GM23338 (cell line): Measurements from ENCODE around the gene ACOXL. TPM values are rescaled to one million over a fixed set of nuclear protein-coding genes. Genes with fewer than 3 reads are reported as not detected.

ENCODE experiments used
- ATAC-seq: fragments of 200-7000 bp; cut with Tn5 transposase; 3 replicates; pipeline ENCODE4 v1.9.1; 2020
- DNase-seq: peaks from one replicate; pipeline ENCODE4 v3.0.0-alpha.2; 2015; ENCODE audit warnings: low spot score
- H2AFZ ChIP-seq: fragments of 200-600 bp; sonication (generic); 2 replicates; pipeline ENCODE4 v1.8.0; 2016; ENCODE audit warnings: antibody characterized with exemption, mild to moderate bottlenecking, moderate library complexity
- H3F3A ChIP-seq: fragments of 200-600 bp; sonication (generic); replicated peaks from 2 replicates; pipeline ENCODE4 v1.8.0; 2017; ENCODE audit warnings: antibody characterized with exemption, mixed run types, low read depth
- H3K27ac ChIP-seq: fragments of 200-600 bp; sonication (generic); 2 replicates; pipeline ENCODE4 v1.6.1; 2016; ENCODE audit warnings: low read depth
- H3K27me3 ChIP-seq: fragments of 200-600 bp; sonication (generic); 2 replicates; pipeline ENCODE4 v1.8.0; 2016; ENCODE audit warnings: mild to moderate bottlenecking, mixed run types, moderate library complexity; ENCODE audit not compliant: insufficient read depth
- H3K36me3 ChIP-seq: fragments of 200-600 bp; sonication (generic); 2 replicates; pipeline ENCODE4 v1.8.0; 2016; ENCODE audit warnings: mild to moderate bottlenecking; ENCODE audit not compliant: insufficient read depth
- H3K4me1 ChIP-seq: fragments of 200-600 bp; sonication (generic); 2 replicates; pipeline ENCODE4 v1.8.0; 2016; ENCODE audit warnings: mild to moderate bottlenecking, moderate library complexity; ENCODE audit not compliant: insufficient read depth
- H3K4me2 ChIP-seq: fragments of 200-600 bp; sonication (generic); 2 replicates; pipeline ENCODE4 v1.7.1; 2017; ENCODE audit warnings: mixed run types
- H3K4me3 ChIP-seq: fragments of 200-600 bp; sonication (generic); 2 replicates; pipeline ENCODE4 v1.6.1; 2016; ENCODE audit warnings: mixed run types
- H3K79me2 ChIP-seq: fragments of 200-600 bp; sonication (generic); replicated peaks from 2 replicates; pipeline ENCODE4 v1.8.0; 2017; ENCODE audit warnings: mild to moderate bottlenecking; ENCODE audit not compliant: insufficient read depth
- H3K9me2 ChIP-seq: fragments of 200-600 bp; sonication (generic); 2 replicates; pipeline ENCODE4 v1.8.0; 2017; ENCODE audit not compliant: insufficient read depth
- H4K20me1 ChIP-seq: fragments of 200-600 bp; sonication (generic); replicated peaks from 2 replicates; pipeline ENCODE4 v1.8.0; 2017; ENCODE audit warnings: mild to moderate bottlenecking; ENCODE audit not compliant: insufficient read depth
- H3K27ac Mint-ChIP-seq: 2 replicates; pipeline ENCODE4 v1.8.0; 2020; ENCODE audit warnings: inconsistent platforms, mild to moderate bottlenecking, moderate library complexity, mixed read lengths
- H3K27me3 Mint-ChIP-seq: 3 replicates; pipeline ENCODE4 v1.8.0; 2022; ENCODE audit warnings: low read depth, mild to moderate bottlenecking, moderate library complexity, mixed read lengths, inconsistent platforms; ENCODE audit not compliant: insufficient read depth, poor library complexity
- H3K36me3 Mint-ChIP-seq: 3 replicates; pipeline ENCODE4 v1.8.0; 2021; ENCODE audit warnings: low read depth, mild to moderate bottlenecking, inconsistent platforms, moderate library complexity, mixed read lengths
- H3K4me1 Mint-ChIP-seq: 3 replicates; pipeline ENCODE4 v1.8.0; 2020; ENCODE audit warnings: mild to moderate bottlenecking, inconsistent platforms, mixed read lengths
- H3K4me3 Mint-ChIP-seq: 3 replicates; pipeline ENCODE4 v1.8.0; 2021; ENCODE audit warnings: moderate library complexity, mild to moderate bottlenecking, inconsistent platforms, mixed read lengths
- H3K9me3 Mint-ChIP-seq: 3 replicates; pipeline ENCODE4 v1.8.0; 2020; ENCODE audit warnings: moderate library complexity, mild to moderate bottlenecking, inconsistent platforms, mixed read lengths
- CREB1 ChIP-seq: fragments of 250-450 bp; sonication (Bioruptor Pico); IDR thresholded peaks from 2 replicates; pipeline ENCODE4 v1.5.0; 2020; ENCODE audit warnings: low read depth, mild to moderate bottlenecking, moderate library complexity
- EZH2 ChIP-seq: fragments of 200-600 bp; sonication (generic); IDR thresholded peaks from one replicate; pipeline ENCODE4 v1.8.0; 2017; ENCODE audit warnings: antibody characterized with exemption, mild to moderate bottlenecking, low read depth; ENCODE audit not compliant: unreplicated experiment
- EZH2phosphoT487 ChIP-seq: fragments of 200-600 bp; sonication (generic); IDR thresholded peaks from one replicate; pipeline ENCODE4 v1.8.1; 2018; ENCODE audit warnings: antibody characterized with exemption; ENCODE audit not compliant: unreplicated experiment
- JUNB ChIP-seq: IDR thresholded peaks from one replicate; pipeline ENCODE4 v1.6.1; 2016; ENCODE audit warnings: antibody characterized with exemption; ENCODE audit not compliant: unreplicated experiment
- NANOG ChIP-seq: IDR thresholded peaks from 2 replicates; pipeline ENCODE4 v1.6.1; 2016; ENCODE audit warnings: antibody characterized with exemption, borderline replicate concordance
- POLR2AphosphoS5 ChIP-seq: IDR thresholded peaks from 2 replicates; pipeline ENCODE4 v1.6.1; 2016; ENCODE audit warnings: antibody characterized with exemption, low read depth
- STAT1 ChIP-seq: IDR thresholded peaks from one replicate; pipeline ENCODE4 v1.6.1; 2016; ENCODE audit warnings: antibody characterized with exemption; ENCODE audit not compliant: unreplicated experiment
- ZNF114 ChIP-seq: fragments of 250-450 bp; sonication (Bioruptor Pico); IDR thresholded peaks from 2 replicates; pipeline ENCODE4 v1.5.0; 2020; ENCODE audit warnings: mild to moderate bottlenecking, moderate library complexity
- ZNF331 ChIP-seq: fragments of 250-450 bp; sonication (Bioruptor Pico); IDR thresholded peaks from 2 replicates; pipeline ENCODE4 v1.5.0; 2020; ENCODE audit warnings: low read depth, mild to moderate bottlenecking, moderate library complexity
- polyA plus RNA-seq: library from polyadenylated mRNA; unstranded; fragments of >200 nt; fragmentation: Nextera tagmentation; extraction: Ambion mirVana; gene quantifications from 2 replicates; pipeline ENCODE4 v1.2.1, GENCODE V29; 2016
- total RNA-seq: library from RNA; depleted of rRNA; stranded (reverse); fragments of >200 nt; shearing (Covaris generic); gene quantifications from 2 replicates; pipeline ENCODE4 v1.2.3, GENCODE V29; 2014
- TF ChIP-seq, protein P1 (sequence below), 2 experiments: fragments of 200-600 bp in 1 of 2; sonication (generic) in 1 of 2; conservative IDR thresholded peaks; 2 replicates each; pipeline versions ENCODE4 v1.5.1 to v1.6.1; 2016 to 2017; ENCODE audit warnings: antibody characterized with exemption in 2 of 2, low read depth in 2 of 2, mild to moderate bottlenecking in 2 of 2, moderate library complexity in 1 of 2
- TF ChIP-seq, protein P2 (sequence below): IDR thresholded peaks from one replicate; pipeline ENCODE4 v1.6.1; 2018; ENCODE audit warnings: antibody characterized with exemption; ENCODE audit not compliant: unreplicated experiment
- TF ChIP-seq, protein P3 (sequence below): IDR thresholded peaks from 2 replicates; pipeline ENCODE4 v1.6.1; 2016; ENCODE audit warnings: antibody characterized with exemption
- TF ChIP-seq, protein P4 (sequence below): fragments of 250-450 bp; sonication (Bioruptor Pico); IDR thresholded peaks from 2 replicates; pipeline ENCODE4 v1.5.0; 2020; ENCODE audit warnings: mild to moderate bottlenecking, moderate library complexity

ACOXL gene
- total and polyA plus RNA-seq, 2 experiments from 2014 or later: 9.0 to 14.7 TPM

DNA sequence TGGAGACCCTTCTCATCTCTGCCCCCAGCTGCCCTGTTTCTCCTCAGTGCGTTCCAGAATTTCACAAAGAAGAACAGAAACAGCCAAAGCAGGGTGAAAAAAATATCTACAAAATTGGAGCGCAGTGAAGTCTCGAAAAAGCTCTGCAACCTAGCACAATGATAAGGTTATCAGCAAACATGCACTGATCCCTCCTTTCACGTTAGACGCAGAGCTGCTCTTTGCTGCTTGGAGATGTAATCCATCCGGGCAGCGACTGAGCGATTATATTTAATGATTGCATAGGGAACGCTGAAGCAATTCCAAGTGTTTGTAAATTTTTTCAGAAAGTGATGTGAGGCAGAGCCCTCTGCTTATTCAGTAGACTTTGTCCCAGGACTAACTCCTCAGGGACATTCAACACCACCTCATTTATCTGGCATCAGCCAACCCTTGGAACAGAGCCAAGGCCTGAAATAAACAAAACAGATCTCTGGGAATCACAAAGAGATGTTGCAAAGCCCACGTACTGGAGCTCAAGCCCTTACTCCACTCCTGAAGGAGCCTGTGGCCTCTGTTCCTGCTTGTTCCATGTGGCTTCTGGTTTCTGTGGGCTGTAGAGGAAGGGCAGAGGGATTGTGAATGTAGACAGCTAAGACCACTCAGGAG lies 215.8 kb downstream of the ACOXL start:
- H3F3A ChIP-seq: no peaks in the 10 kb centered on the region
- no peaks in the 10 kb centered on the region for H3K27me3 Mint-ChIP-seq
- no peaks in the 10 kb centered on the region for H3K9me3 Mint-ChIP-seq
- no peaks in the 10 kb centered on the region for H4K20me1 ChIP-seq
- peaks cover 7% of the 10 kb centered on the region for H3K4me1 Mint-ChIP-seq
- H3K4me3 ChIP-seq: no peak overlapping the region
- no peak for DNase-seq
- no peaks in the 10 kb centered on the region for H3K9me2 ChIP-seq
- no peak for ATAC-seq
- H2AFZ ChIP-seq: no peak overlapping the region
- no peaks in the 10 kb centered on the region for H3K36me3 ChIP-seq
- no peak overlapping the region for H3K27ac Mint-ChIP-seq
- no peak overlapping the region for H3K27ac ChIP-seq
- peaks cover 7% of the 10 kb centered on the region; the same call in 1 of the 2 replicates for H3K4me1 ChIP-seq
- TF ChIP-seq CREB1 (CRISPR knock-in tag) (no peak), JUNB (no peak), ZNF114 (CRISPR knock-in tag) (no peak), ZNF331 (no peak), POLR2AphosphoS5 (no peak), NANOG (no peak), STAT1 (no peak), EZH2phosphoT487 (no peak), EZH2 (no peak)
- TF ChIP-seq, protein P1, sequence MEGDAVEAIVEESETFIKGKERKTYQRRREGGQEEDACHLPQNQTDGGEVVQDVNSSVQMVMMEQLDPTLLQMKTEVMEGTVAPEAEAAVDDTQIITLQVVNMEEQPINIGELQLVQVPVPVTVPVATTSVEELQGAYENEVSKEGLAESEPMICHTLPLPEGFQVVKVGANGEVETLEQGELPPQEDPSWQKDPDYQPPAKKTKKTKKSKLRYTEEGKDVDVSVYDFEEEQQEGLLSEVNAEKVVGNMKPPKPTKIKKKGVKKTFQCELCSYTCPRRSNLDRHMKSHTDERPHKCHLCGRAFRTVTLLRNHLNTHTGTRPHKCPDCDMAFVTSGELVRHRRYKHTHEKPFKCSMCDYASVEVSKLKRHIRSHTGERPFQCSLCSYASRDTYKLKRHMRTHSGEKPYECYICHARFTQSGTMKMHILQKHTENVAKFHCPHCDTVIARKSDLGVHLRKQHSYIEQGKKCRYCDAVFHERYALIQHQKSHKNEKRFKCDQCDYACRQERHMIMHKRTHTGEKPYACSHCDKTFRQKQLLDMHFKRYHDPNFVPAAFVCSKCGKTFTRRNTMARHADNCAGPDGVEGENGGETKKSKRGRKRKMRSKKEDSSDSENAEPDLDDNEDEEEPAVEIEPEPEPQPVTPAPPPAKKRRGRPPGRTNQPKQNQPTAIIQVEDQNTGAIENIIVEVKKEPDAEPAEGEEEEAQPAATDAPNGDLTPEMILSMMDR (conservative IDR thresholded peaks at IDR 0.05; ENCODE audit: low read depth in 2 of 2): no peak
- TF ChIP-seq, protein P2, sequence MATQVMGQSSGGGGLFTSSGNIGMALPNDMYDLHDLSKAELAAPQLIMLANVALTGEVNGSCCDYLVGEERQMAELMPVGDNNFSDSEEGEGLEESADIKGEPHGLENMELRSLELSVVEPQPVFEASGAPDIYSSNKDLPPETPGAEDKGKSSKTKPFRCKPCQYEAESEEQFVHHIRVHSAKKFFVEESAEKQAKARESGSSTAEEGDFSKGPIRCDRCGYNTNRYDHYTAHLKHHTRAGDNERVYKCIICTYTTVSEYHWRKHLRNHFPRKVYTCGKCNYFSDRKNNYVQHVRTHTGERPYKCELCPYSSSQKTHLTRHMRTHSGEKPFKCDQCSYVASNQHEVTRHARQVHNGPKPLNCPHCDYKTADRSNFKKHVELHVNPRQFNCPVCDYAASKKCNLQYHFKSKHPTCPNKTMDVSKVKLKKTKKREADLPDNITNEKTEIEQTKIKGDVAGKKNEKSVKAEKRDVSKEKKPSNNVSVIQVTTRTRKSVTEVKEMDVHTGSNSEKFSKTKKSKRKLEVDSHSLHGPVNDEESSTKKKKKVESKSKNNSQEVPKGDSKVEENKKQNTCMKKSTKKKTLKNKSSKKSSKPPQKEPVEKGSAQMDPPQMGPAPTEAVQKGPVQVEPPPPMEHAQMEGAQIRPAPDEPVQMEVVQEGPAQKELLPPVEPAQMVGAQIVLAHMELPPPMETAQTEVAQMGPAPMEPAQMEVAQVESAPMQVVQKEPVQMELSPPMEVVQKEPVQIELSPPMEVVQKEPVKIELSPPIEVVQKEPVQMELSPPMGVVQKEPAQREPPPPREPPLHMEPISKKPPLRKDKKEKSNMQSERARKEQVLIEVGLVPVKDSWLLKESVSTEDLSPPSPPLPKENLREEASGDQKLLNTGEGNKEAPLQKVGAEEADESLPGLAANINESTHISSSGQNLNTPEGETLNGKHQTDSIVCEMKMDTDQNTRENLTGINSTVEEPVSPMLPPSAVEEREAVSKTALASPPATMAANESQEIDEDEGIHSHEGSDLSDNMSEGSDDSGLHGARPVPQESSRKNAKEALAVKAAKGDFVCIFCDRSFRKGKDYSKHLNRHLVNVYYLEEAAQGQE: no peak
- TF ChIP-seq, protein P3, sequence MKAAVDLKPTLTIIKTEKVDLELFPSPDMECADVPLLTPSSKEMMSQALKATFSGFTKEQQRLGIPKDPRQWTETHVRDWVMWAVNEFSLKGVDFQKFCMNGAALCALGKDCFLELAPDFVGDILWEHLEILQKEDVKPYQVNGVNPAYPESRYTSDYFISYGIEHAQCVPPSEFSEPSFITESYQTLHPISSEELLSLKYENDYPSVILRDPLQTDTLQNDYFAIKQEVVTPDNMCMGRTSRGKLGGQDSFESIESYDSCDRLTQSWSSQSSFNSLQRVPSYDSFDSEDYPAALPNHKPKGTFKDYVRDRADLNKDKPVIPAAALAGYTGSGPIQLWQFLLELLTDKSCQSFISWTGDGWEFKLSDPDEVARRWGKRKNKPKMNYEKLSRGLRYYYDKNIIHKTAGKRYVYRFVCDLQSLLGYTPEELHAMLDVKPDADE: no peak
- TF ChIP-seq, protein P4, sequence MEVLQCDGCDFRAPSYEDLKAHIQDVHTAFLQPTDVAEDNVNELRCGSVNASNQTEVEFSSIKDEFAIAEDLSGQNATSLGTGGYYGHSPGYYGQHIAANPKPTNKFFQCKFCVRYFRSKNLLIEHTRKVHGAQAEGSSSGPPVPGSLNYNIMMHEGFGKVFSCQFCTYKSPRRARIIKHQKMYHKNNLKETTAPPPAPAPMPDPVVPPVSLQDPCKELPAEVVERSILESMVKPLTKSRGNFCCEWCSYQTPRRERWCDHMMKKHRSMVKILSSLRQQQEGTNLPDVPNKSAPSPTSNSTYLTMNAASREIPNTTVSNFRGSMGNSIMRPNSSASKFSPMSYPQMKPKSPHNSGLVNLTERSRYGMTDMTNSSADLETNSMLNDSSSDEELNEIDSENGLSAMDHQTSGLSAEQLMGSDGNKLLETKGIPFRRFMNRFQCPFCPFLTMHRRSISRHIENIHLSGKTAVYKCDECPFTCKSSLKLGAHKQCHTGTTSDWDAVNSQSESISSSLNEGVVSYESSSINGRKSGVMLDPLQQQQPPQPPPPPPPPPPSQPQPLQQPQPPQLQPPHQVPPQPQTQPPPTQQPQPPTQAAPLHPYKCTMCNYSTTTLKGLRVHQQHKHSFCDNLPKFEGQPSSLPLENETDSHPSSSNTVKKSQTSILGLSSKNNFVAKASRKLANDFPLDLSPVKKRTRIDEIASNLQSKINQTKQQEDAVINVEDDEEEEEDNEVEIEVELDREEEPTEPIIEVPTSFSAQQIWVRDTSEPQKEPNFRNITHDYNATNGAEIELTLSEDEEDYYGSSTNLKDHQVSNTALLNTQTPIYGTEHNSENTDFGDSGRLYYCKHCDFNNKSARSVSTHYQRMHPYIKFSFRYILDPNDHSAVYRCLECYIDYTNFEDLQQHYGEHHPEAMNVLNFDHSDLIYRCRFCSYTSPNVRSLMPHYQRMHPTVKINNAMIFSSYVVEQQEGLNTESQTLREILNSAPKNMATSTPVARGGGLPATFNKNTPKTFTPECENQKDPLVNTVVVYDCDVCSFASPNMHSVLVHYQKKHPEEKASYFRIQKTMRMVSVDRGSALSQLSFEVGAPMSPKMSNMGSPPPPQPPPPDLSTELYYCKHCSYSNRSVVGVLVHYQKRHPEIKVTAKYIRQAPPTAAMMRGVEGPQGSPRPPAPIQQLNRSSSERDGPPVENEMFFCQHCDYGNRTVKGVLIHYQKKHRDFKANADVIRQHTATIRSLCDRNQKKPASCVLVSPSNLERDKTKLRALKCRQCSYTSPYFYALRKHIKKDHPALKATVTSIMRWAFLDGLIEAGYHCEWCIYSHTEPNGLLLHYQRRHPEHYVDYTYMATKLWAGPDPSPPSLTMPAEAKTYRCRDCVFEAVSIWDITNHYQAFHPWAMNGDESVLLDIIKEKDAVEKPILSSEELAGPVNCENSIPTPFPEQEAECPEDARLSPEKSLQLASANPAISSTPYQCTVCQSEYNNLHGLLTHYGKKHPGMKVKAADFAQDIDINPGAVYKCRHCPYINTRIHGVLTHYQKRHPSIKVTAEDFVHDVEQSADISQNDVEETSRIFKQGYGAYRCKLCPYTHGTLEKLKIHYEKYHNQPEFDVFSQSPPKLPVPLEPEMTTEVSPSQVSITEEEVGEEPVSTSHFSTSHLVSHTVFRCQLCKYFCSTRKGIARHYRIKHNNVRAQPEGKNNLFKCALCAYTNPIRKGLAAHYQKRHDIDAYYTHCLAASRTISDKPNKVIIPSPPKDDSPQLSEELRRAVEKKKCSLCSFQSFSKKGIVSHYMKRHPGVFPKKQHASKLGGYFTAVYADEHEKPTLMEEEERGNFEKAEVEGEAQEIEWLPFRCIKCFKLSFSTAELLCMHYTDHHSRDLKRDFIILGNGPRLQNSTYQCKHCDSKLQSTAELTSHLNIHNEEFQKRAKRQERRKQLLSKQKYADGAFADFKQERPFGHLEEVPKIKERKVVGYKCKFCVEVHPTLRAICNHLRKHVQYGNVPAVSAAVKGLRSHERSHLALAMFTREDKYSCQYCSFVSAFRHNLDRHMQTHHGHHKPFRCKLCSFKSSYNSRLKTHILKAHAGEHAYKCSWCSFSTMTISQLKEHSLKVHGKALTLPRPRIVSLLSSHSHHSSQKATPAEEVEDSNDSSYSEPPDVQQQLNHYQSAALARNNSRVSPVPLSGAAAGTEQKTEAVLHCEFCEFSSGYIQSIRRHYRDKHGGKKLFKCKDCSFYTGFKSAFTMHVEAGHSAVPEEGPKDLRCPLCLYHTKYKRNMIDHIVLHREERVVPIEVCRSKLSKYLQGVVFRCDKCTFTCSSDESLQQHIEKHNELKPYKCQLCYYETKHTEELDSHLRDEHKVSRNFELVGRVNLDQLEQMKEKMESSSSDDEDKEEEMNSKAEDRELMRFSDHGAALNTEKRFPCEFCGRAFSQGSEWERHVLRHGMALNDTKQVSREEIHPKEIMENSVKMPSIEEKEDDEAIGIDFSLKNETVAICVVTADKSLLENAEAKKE (CRISPR knock-in tag): no peak
- no peaks in the 10 kb centered on the region for H3K36me3 Mint-ChIP-seq
- no peaks in the 10 kb centered on the region for H3K79me2 ChIP-seq
- H3K27me3 ChIP-seq: no peaks in the 10 kb centered on the region
- no peak overlapping the region for H3K4me2 ChIP-seq
- no peak overlapping the region for H3K4me3 Mint-ChIP-seq
